ENCODE results near the gene TGIF2. TPM values are rescaled to one million over a fixed set of nuclear protein-coding genes. Genes with fewer than 3 reads are reported as not detected.

Gene TGIF2
- total RNA-seq, 1 donor from 2014 or later: 16.8 TPM

DNA sequence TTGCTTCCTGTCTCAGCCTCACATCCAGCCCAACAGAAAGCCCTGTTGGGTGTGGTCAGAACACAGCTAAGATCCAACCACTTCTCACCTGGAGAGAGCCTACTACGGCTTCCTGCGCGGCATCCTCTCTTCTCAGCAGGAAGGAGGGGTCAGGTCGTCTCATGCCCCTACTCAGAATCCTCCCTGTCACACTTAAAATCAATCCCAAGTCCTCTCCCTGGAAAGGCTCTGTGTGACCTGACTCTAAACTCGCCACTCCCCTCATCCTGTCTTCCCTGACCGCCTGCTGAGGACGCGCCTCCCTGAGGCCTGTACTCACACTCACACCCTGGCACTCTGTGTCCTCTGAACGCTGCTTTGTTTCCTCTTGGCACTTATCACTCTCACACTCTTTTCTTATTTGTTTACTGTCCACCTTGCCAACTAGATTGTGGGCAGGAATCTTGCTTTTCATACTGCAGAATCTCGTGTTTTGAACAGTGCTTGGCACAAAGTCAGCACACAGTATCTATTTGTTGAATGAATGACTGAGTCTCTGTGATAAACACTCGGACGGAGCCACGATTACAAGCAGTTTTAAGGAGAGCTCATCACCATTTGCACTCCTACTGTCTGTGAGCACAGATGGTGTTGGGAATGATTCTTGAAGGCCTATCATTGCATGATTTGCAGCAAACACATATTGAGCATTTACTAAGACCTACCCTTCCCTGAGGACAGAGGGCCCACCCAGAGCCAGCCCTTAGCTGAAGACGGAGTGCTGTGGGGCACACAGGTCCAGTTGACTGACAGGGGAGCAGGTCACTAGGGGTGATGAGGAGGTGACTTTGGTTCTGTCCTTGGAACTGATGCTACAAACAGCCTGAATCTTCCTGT is 50.9 kb downstream of the TGIF2 start:
- H3K9me3 ChIP-seq: no peaks in the 10 kb centered on the region
- peak; percentile 84 for ATAC-seq
- intact Hi-C loops (cut with DNase I): no loop called here
- H3K27me3 ChIP-seq: no peaks in the 10 kb centered on the region
- DNase-seq: no peak
- H3K4me1 ChIP-seq: no peaks in the 10 kb centered on the region
- no peak overlapping the region for H3K4me3 ChIP-seq
- TF ChIP-seq, protein P1, sequence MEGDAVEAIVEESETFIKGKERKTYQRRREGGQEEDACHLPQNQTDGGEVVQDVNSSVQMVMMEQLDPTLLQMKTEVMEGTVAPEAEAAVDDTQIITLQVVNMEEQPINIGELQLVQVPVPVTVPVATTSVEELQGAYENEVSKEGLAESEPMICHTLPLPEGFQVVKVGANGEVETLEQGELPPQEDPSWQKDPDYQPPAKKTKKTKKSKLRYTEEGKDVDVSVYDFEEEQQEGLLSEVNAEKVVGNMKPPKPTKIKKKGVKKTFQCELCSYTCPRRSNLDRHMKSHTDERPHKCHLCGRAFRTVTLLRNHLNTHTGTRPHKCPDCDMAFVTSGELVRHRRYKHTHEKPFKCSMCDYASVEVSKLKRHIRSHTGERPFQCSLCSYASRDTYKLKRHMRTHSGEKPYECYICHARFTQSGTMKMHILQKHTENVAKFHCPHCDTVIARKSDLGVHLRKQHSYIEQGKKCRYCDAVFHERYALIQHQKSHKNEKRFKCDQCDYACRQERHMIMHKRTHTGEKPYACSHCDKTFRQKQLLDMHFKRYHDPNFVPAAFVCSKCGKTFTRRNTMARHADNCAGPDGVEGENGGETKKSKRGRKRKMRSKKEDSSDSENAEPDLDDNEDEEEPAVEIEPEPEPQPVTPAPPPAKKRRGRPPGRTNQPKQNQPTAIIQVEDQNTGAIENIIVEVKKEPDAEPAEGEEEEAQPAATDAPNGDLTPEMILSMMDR (IDR thresholded peaks at IDR 0.05): peak; percentile 5
- no peaks in the 10 kb centered on the region for H3K36me3 ChIP-seq
- no peak overlapping the region for H3K27ac ChIP-seq

DNA sequence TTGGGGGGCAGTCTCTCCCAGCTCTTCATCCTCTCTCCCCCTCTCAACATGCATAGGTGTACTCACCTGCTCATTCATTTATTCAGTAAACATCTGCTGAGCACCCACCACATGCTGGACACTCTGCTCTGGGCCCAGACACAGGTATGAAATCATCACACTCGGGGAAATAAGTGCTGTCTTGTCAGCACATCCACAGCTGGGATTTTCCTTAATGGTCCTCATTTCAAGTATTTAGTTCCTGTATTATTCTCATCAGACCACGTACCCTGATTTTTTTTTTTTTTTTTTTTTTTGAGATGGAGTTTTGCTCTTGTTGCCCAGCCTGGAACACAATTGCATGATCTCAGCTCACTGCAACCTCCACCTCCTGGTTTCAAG is 51.5 kb downstream of the TGIF2 start:
- intact Hi-C loops (cut with DNase I): no loop called here
- Histone ChIP-seq H3K27ac (no peak overlapping the region), H3K9me3 (no peaks in the 10 kb centered on the region), H3K36me3 (no peaks in the 10 kb centered on the region), H3K27me3 (no peaks in the 10 kb centered on the region), H3K4me3 (no peak overlapping the region), H3K4me1 (no peaks in the 10 kb centered on the region)
- no peak for ATAC-seq
- no peak for DNase-seq
- TF ChIP-seq, protein P1 (IDR thresholded peaks at IDR 0.05): no peak

DNA sequence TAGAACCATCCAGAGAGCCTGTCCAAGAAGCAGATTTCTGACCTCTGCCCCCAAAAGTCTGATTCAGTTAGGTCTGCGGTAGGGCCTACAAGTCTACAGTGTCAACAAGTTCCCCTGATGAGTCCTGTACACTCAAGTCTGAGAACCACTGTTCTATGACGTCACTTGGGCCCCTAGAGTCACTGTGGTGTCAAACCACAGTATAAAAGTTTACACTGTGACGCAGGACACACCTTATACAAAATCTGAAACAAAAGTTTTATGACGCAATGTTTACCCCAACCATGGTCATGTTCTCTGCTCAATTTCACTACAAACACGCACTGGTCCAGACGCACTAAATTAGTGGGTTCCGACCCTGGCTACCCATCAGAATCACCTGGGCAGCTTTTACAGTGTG is 54.7 kb downstream of the TGIF2 start:
- no peaks in the 10 kb centered on the region for H3K4me1 ChIP-seq
- no peaks in the 10 kb centered on the region for H3K9me3 ChIP-seq
- no peaks in the 10 kb centered on the region for H3K27me3 ChIP-seq
- H3K27ac ChIP-seq: no peak overlapping the region
- TF ChIP-seq, protein P1 (IDR thresholded peaks at IDR 0.05): no peak
- ATAC-seq (no peak), DNase-seq (no peak)
- no peaks in the 10 kb centered on the region for H3K36me3 ChIP-seq
- intact Hi-C loops (cut with DNase I): no loop called here
- no peak overlapping the region for H3K4me3 ChIP-seq

DNA sequence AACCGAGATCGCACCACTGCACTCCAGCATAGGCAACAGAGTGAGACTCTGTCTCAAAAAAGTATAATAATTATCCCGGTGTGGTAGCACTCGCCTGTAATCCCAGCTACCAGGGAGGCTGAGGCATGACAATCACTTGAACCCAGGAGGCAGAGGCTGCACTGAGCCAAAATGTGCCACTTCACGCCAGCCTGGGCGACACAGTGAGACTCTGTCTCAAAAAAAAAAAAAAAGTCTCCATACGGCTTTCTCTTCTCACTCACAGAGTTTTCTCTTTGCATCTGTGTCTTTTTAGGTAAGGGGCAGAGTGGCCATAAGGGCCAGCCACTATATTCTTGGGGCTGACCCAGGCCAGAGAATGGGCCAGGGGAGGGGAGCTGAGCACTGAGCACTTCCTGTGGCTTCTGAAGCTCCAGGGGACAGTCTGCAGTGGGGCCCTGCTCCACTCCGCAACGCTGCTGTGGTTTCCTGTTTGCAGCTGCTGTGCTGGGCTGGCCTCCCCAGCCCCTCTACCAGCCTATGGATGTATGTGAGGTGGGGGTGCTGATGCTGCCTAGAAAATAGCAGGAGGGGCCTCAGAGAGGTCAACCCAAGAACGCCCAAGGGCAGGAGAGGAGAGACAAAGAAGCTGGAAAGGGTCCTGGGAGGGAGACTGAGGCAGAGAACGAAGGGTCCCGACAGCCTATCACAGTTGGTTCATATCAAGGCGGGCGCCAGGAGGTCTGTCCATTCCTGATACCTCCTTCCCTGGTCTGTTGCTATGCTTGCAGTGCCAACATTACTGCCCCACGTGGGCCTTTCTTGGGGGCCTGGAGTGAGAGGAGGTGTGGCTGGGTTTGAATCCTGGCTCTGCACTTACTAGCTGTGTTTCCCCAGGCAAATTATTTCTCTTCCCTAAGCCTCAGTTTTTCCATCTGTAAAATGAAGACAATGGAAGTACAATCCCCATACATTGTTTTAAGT is 56.6 kb downstream of the TGIF2 start:
- Histone ChIP-seq H3K9me3 (no peaks in the 10 kb centered on the region), H3K27ac (no peak overlapping the region), H3K4me1 (no peaks in the 10 kb centered on the region), H3K4me3 (no peak overlapping the region), H3K27me3 (no peaks in the 10 kb centered on the region), H3K36me3 (no peaks in the 10 kb centered on the region)
- intact Hi-C loops (cut with DNase I): no loop called here
- ATAC-seq: peak; percentile 54
- no peak for DNase-seq
- TF ChIP-seq, protein P1 (IDR thresholded peaks at IDR 0.05): no peak

DNA sequence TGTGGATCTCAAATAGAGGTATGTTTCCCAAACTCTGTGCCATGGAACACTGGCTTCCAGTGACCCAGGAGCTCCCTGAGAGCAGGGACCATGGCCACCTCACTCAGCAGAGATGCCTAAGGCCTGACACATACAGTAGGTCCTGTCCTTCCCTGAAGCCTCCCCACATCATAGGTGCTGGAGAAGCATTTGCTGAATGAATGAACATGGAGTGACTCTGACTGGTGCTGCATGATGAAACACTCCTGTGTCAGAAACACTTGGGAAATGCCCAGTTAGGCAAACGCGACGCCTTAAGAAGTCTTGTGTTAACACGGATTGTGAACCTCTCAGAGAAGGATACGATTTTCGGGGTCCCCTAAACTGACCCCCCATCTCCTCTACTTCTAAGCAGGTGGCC is 58.2 kb downstream of the TGIF2 start:
- Histone ChIP-seq H3K36me3 (no peaks in the 10 kb centered on the region), H3K9me3 (no peaks in the 10 kb centered on the region), H3K4me3 (no peak overlapping the region), H3K27ac (no peak overlapping the region), H3K27me3 (no peaks in the 10 kb centered on the region), H3K4me1 (no peaks in the 10 kb centered on the region)
- no peak for ATAC-seq
- no peak for DNase-seq
- TF ChIP-seq, protein P1 (IDR thresholded peaks at IDR 0.05): no peak
- intact Hi-C loops (cut with DNase I): no loop called here

Measured in upper lobe of right lung (tissue), 1 donor.